SK-N-MC (cell line): ENCODE results near the gene NFIX.

ENCODE experiments used
- EZH2 ChIP-seq: fragments of 200-600 bp; sonication (generic); IDR thresholded peaks from one replicate; pipeline ENCODE4 v1.6.1; 2017; ENCODE audit warnings: antibody characterized with exemption
- POLR2AphosphoS5 ChIP-seq: IDR thresholded peaks from 2 replicates; pipeline ENCODE4 v1.6.1; 2012; ENCODE audit warnings: mild to moderate bottlenecking, low read depth, low read length, borderline replicate concordance

- no peak for TF ChIP-seq EZH2
- no peak for TF ChIP-seq POLR2AphosphoS5
Measured at GRCh38 chr19:12995596-12996405, 526 bp downstream of the NFIX start.
